Osteoblast (primary cell): Measurements from ENCODE around the gene CBLB. TPM values are rescaled to one million over a fixed set of nuclear protein-coding genes. Genes with fewer than 3 reads are reported as not detected.

ENCODE experiments used
- DNase-seq: peaks from one replicate; pipeline ENCODE4 v3.0.0; 2011; ENCODE audit warnings: low spot score, mixed read lengths; ENCODE audit not compliant: insufficient read length; ENCODE audit errors: missing footprints
- H2AFZ ChIP-seq: 2 replicates; pipeline ENCODE4 v1.6.0; 2011; ENCODE audit warnings: mild to moderate bottlenecking, low read length
- H3K27ac ChIP-seq: 2 replicates; pipeline ENCODE4 v1.5.1; 2011; ENCODE audit warnings: mild to moderate bottlenecking, low read depth, low read length, moderate library complexity
- H3K27me3 ChIP-seq: 2 replicates; pipeline ENCODE4 v1.6.0; 2012; ENCODE audit warnings: mild to moderate bottlenecking, control low read depth, inconsistent platforms, low read length, moderate library complexity; ENCODE audit not compliant: insufficient read depth
- H3K36me3 ChIP-seq: 2 replicates; pipeline ENCODE4 v1.5.1; 2011; ENCODE audit warnings: mild to moderate bottlenecking, low read length, control low read depth, moderate library complexity; ENCODE audit not compliant: insufficient read depth
- H3K4me1 ChIP-seq: 2 replicates; pipeline ENCODE4 v1.5.1; 2011; ENCODE audit warnings: mild to moderate bottlenecking, low read length, control low read depth, moderate library complexity; ENCODE audit not compliant: insufficient read depth
- H3K4me2 ChIP-seq: 2 replicates; pipeline ENCODE4 v1.6.0; 2011; ENCODE audit warnings: mild to moderate bottlenecking, low read length; ENCODE audit not compliant: insufficient read depth
- H3K4me3 ChIP-seq: fragments of 200-600 bp; sonication (generic); 3 replicates; pipeline ENCODE4 v1.5.1; 2012; ENCODE audit warnings: mild to moderate bottlenecking, low read length, inconsistent platforms; ENCODE audit not compliant: insufficient read depth
- H3K79me2 ChIP-seq: 2 replicates; pipeline ENCODE4 v1.6.0; 2012; ENCODE audit warnings: mild to moderate bottlenecking, low read length, control low read depth, inconsistent platforms; ENCODE audit not compliant: insufficient read depth
- H3K9me3 ChIP-seq: 2 replicates; pipeline ENCODE4 v1.5.1; 2011; ENCODE audit warnings: low read depth, low read length, control low read depth
- H4K20me1 ChIP-seq: 2 replicates; pipeline ENCODE4 v1.6.0; 2012; ENCODE audit warnings: mild to moderate bottlenecking, low read length, control low read depth; ENCODE audit not compliant: insufficient read depth
- CTCF ChIP-seq: IDR thresholded peaks from 2 replicates; pipeline ENCODE4 v1.5.1; 2011; ENCODE audit warnings: mild to moderate bottlenecking, low read depth, low read length, moderate library complexity; ENCODE audit errors: extremely low read depth
- total RNA-seq: library from RNA; depleted of rRNA; stranded (reverse); fragments of >200 nt; gene quantifications from 2 replicates; pipeline ENCODE4 v1.2.3, GENCODE V29; 2012

The CBLB gene
- total RNA-seq, 1 donor: 128 TPM

GRCh38 chr3:105860641-105861040 is 8.2 kb downstream of the CBLB start:
- peaks cover 30% of the 10 kb centered on the region for H3K4me1 ChIP-seq
- H3K4me3 ChIP-seq: no peak overlapping the region
- H4K20me1 ChIP-seq: peaks cover 38% of the 10 kb centered on the region
- H3K27ac ChIP-seq: no peak overlapping the region
- no peaks in the 10 kb centered on the region for H3K9me3 ChIP-seq
- H3K4me2 ChIP-seq: no peak overlapping the region
- no peak for TF ChIP-seq CTCF
- no peak overlapping the region for H2AFZ ChIP-seq
- peaks cover 78% of the 10 kb centered on the region for H3K36me3 ChIP-seq
- peaks cover 97% of the 10 kb centered on the region for H3K79me2 ChIP-seq
- H3K27me3 ChIP-seq: no peaks in the 10 kb centered on the region
- DNase-seq: no peak

- Histone ChIP-seq H3K27ac (peak overlapping the region; percentile 26), H3K4me3 (no peak overlapping the region), H3K9me3 (no peaks in the 10 kb centered on the region), H3K27me3 (no peaks in the 10 kb centered on the region), H3K79me2 (peaks cover 96% of the 10 kb centered on the region), H3K4me2 (no peak overlapping the region), H3K4me1 (peaks cover 8% of the 10 kb centered on the region), H4K20me1 (peaks cover 34% of the 10 kb centered on the region), H3K36me3 (peaks cover 88% of the 10 kb centered on the region), H2AFZ (no peak overlapping the region)
- no peak for DNase-seq
- TF ChIP-seq CTCF: no peak
These were observed 10.8 kb downstream of the CBLB start for GRCh38 chr3:105858017-105858416.

- Histone ChIP-seq H3K79me2 (peaks cover 94% of the 10 kb centered on the region), H2AFZ (no peak overlapping the region), H3K27ac (peak overlapping the region; percentile 26), H3K36me3 (peaks cover 87% of the 10 kb centered on the region), H3K4me1 (peaks cover 7% of the 10 kb centered on the region), H3K9me3 (no peaks in the 10 kb centered on the region), H4K20me1 (peaks cover 32% of the 10 kb centered on the region), H3K4me2 (no peak overlapping the region), H3K4me3 (no peak overlapping the region), H3K27me3 (no peaks in the 10 kb centered on the region)
- DNase-seq: peak; percentile 10
- TF ChIP-seq CTCF: no peak
These were observed 11.2 kb downstream of the CBLB start for GRCh38 chr3:105857601-105858000.

GRCh38 chr3:105856605-105857004 is 12.2 kb downstream of the CBLB start:
- Histone ChIP-seq H3K4me1 (no peaks in the 10 kb centered on the region), H3K79me2 (peaks cover 92% of the 10 kb centered on the region), H3K4me3 (no peak overlapping the region), H3K36me3 (peaks cover 86% of the 10 kb centered on the region), H3K4me2 (no peak overlapping the region), H2AFZ (no peak overlapping the region), H4K20me1 (peaks cover 26% of the 10 kb centered on the region), H3K27ac (no peak overlapping the region), H3K27me3 (no peaks in the 10 kb centered on the region), H3K9me3 (no peaks in the 10 kb centered on the region)
- no peak for TF ChIP-seq CTCF
- DNase-seq: no peak
